ENCODE results near the gene TCEANC.
"Not testable (repeated sequence)": the region's sequence is repeated elsewhere in the genome, so short reads cannot be mapped to it uniquely, and the experiment has no call there.

The TCEANC gene, protein sequence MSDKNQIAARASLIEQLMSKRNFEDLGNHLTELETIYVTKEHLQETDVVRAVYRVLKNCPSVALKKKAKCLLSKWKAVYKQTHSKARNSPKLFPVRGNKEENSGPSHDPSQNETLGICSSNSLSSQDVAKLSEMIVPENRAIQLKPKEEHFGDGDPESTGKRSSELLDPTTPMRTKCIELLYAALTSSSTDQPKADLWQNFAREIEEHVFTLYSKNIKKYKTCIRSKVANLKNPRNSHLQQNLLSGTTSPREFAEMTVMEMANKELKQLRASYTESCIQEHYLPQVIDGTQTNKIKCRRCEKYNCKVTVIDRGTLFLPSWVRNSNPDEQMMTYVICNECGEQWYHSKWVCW

DNA sequence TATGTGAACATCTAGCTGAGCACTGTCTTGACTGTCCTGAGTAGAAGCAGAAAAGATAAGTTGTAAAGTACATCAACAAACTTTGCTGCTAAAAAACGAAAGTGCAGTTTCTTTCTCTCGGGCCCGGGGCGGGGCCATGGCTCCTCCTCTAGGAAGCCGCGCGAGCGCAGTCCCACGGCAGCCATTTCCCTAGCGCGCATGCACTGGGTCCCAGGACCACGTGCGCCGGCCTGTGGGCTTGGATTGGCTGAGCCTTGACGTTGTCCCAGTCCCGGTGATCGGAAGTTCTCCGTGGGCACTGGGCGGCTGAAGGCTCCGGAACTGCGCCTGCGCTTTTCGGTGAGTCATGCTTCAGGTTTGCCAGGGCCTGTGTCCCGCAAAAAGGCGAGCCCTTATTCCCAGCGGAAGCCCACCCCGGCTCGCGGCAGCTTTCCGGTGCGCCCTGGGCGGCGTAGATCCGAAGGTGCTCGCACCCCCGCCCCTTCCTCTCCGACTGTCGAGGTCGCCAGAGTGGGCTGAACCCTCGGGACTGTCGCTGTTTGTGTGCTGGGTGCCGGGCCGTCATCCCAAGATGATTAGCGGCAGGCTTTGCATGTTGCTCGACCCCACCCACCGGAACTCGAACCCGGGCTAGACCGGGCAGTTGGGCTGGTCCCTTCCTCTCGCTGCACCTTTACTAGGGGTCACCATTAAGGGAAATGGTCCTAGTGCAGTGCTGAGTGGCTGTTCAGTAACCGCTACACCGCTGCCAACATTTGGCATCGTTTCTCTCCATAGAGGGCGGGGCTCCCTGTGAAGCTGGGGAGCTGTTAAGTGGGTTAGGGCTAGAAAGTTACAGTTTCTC, at the start of gene TCEANC:
Gene TCEANC, plus strand, starts transcription at position 292 of the 844 bp plus-strand sequence. CDS start 9,368 bp downstream, outside the sequence.
- peak; percentile 89 to 95 for DNase-seq (ENCODE audit: extremely low read depth in 1 of 2, low read depth in 1 of 2)

DNA sequence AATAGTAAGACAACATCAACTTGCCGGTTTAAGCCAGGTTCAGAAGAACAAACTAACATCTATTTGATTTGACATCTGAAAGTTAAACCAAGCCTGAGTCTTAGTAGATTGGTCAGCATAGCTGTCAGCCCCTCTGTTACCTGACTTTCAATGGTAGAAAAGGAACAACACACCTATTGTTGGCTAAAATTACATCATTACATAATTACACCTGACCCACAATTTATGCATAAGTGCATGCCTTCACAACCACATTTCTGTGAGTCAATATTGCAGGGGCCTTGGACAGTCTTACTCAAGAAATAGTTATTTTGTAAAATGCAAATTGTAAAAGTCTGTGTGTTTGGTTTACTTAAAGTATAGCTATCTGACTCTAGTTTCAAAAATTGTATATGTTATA, 47.3 kb upstream of the TCEANC start:
- DNase-seq (ENCODE audit: extremely low read depth in 1 of 2, low read depth in 1 of 2) = no peak

DNA sequence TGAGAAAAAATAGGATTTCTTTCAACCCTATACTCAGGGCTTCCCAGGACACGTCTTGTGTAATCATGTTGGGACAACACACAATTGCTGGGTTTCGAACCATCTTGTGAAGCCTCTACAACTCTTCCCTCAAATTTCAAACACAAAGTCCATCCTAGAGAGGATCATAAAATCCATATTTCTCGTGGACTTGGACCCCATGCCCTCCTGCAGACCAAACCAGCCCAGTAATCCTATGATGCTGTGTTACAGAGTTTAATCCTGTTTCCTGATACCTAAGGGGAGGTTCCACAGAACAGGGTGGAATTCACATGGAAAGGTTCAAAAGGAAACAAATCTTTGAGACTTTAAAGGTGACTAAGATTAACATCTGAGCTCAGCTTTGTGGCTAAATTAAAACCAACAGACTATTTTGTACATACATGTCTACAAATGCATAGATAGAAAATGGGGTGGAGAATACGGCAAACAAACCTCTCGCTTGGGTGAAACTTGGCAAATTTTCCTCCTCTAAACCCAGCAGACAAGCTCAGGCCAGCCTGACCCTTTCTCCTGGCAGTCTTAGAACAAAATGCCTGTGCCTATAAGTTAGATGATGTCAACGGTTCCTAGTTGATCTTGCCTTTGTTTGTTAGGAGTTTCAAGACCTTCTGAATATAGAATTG, 45.5 kb upstream of the TCEANC start:
- DNase-seq (ENCODE audit: extremely low read depth in 1 of 2, low read depth in 1 of 2) = no peak

DNA sequence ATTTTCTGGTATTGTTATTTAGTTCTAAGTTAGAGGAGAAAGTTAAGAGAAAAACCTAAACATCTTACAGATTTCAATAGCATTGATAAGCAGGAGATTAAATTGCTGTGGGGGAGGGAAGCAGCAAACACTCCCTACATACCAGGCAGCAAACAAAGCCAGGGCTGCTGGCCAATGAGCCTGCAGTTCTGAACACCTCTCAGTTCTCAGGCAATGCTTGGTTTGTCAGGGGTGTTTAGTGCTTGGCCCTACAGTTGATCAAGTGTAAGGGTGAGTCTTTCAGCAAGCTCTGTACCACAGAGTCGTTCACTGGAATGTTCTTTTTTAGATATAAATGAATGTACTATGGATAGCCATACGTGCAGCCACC, 45.0 kb upstream of the TCEANC start:
- no peak for DNase-seq (ENCODE audit: extremely low read depth in 1 of 2, low read depth in 1 of 2)

DNA sequence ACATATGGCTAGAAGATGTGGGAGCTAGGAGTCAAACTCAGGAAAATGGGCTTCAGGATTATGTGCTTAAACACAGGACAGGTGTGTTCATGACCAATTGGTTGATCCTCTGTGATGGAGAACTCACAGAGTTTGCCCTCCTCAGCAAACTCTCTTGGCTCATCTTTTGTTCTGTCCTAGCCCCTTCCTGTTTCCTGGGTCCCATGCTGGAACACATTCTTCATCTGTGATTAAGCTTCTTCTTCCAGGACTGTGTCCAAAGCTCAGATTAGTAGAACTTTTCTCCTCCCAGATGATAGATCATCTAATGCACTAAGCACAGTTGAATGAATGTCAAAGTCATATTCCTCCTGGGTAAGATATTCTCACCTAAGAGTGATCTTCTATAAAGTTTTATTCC, 38.8 kb upstream of the TCEANC start:
- DNase-seq (ENCODE audit: extremely low read depth in 1 of 2, low read depth in 1 of 2) = no peak

DNA sequence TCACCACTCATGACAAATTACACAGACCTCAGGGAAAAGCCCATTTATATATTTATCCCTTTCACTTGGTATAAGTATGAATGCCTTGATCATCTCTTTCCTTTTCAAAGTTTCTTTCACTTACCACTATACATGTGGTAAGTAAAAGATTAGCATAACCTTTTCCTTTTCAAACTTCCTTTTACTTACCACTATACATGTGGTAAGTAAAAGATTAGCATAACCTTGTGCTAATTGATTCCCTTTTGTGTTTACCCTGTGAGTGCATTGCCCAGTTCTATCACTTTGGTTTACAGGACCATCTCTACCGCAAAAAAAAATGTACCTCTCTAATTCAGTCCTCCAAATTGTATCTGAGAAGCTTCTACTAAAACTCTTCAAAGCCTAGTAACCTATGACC, 32.7 kb upstream of the TCEANC start:
- no peak for DNase-seq (ENCODE audit: extremely low read depth in 1 of 2, low read depth in 1 of 2)

DNA sequence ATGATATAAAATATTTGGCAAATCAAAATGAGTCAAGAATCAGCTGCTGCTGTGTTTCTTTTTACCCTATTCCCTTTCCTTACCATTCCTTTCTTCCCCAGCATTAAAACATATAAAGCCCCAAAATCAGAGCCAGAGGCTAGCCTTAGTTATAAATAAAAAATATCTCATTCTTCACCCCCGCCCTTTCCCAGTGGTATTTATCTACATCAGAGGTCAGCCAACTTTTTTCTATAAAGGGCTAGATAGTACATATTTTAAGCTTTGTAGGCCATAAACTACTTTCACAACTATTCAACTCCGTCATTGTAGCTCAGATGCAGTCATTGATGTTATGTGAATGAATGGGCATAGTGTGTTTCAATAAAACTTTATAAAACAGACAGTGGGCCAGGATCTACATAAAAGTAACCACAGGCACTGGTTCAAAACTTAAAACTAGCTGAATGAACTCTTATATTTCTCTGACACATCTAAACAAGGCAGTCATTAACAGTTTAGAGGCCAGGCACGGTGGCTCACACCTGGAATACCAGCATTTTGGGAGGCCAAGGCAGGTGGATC, 30.5 kb upstream of the TCEANC start:
- DNase-seq (ENCODE audit: extremely low read depth in 1 of 2, low read depth in 1 of 2) = no peak

DNA sequence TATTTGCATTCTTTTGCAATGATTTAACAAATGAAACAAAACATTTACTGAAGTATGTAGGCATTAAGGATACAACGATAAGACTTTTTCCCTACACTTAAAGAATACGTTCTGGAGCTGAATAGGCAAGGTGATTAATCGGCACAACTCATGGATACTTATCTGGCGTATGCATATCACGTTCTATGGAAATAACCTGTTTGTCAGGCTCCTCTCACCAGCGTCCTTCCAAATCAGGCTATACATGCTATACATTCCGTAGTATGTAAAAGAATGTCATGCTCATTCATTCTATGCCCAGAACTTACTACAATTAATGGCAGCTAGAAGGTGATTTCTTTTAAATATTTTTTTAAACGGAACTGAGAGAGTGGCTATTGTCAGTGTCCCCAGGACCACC, 25.6 kb upstream of the TCEANC start:
- DNase-seq (ENCODE audit: extremely low read depth in 1 of 2, low read depth in 1 of 2) = no peak

DNA sequence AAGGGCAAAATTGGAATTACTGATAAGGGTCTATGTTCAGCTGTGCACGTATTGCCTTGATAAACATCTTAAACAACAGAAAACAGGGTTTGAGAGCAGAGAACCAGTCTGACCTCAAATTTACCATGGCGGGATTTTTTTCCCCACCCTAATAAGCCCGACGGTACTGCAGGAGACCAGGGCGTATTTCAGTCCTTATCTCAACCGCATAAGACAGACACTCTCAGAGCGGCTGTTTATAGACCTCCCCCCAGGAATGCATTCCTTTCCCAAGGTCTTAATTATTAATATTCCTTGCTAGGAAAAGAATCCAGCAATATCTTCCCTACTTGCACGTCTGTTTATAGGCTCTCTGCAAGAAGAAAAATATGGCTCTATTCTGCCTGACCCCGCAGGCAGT, 15.7 kb upstream of the TCEANC start:
- not testable (repeated sequence) for DNase-seq (ENCODE audit: extremely low read depth in 1 of 2, low read depth in 1 of 2)

DNA sequence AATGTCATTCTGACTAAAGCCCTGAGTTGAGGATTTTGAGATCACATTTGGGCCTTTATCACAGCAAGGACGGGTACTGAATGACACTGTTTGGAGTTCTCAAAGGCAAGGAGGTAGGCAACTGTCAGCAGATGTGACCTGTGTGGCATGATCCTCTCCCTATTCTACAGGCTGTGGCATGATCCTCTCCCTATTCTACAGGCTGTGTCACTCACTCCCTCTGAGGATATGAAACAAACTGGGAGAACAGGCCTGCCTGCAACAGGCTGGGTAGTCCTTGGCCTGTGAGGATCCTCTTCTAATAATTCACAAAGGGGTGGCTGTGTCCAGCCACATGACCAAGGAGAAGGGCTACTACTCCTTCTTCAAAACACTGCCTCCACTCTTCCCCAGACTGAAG, 14.9 kb upstream of the TCEANC start:
- no peak for DNase-seq (ENCODE audit: extremely low read depth in 1 of 2, low read depth in 1 of 2)

DNA sequence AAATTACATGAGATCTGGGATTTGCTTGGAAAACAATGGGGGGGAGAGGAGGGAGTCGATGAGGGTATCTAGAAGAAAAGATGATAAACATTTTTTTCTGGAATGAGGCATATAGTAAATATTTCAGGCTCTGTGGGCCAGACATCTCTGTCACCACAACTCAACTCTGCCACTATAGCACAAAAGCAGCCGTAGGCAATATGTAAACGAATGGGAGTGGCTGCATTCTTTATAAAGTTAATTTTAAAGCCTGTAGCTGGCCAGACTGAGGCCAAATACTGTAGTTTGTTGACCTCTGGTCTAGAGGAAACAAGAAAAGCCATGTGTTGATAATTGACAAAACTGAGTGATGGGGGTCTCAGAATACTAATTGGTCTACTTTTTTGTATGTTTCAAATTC, 14.1 kb upstream of the TCEANC start:
- no peak for DNase-seq (ENCODE audit: extremely low read depth in 1 of 2, low read depth in 1 of 2)

DNA sequence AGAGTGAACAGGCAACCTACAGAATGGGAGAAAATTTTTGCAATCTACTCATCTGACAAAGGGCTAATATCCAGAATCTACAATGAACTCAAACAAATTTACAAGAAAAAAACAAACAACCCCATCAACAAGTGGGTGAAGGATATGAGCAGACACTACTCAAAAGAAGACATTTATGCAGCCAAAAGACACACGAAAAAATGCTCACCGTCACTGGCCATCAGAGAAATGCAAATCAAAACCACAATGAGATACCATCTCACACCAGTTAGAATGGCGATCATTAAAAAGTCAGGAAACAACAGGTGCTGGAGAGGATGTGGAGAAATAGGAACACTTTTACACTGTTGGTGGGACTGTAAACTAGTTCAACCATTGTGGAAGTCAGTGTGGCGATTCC, 11.3 kb upstream of the TCEANC start:
- not testable (repeated sequence) for DNase-seq (ENCODE audit: extremely low read depth in 1 of 2, low read depth in 1 of 2)

DNA sequence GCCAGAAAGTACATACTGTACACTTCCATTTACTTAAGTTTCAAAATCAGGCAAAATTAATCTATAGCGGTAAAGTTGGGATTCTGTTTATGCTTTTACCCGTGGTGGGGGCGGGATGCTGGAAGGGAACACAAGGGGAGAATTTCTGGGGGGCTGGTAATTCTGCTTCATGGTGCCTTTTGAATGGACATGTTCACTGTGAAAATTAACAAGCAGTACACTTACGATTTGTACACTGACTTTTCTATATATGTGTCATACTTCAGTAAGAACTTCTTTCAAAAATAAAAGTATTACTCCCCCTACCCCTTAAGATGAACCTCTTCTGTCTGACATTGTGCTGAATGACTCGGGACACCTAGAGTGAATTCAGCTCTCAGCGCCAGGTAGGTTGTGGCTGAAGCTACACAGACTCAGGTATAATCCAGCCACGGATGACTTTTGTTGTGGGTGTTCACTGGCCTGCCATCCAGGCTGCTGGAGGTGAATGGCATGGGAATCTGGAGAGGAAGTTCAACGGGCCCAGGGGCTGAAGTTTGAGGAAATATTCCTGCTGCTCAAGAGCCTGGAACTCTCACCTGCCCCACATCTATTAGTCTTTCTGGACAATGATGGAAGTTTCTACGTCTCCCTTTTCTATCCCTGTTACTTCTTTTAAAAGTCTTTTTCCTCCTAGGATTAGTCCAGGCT, 7.3 kb upstream of the TCEANC start:
- DNase-seq (ENCODE audit: extremely low read depth in 1 of 2, low read depth in 1 of 2) = no peak

DNA sequence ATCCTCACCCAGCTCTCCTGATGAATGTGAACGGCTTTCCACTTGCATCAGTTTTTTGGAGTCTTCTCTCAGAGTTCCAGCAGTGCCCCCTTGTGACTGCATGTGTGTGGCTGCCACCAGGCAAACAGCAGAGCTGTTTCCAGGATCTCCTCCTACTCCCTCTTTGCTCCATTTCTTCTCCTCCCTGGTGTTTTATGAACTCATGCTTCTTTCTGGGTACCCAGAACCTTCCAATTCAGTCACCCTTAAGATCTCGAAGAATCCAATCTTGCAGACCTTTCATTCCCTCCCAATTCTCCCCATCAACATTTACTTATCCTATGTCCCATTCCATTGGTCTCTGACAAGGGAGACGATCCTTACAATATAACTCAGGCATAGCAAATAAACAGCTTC, 6.8 kb upstream of the TCEANC start:
- DNase-seq (ENCODE audit: extremely low read depth in 1 of 2, low read depth in 1 of 2) = no peak

DNA sequence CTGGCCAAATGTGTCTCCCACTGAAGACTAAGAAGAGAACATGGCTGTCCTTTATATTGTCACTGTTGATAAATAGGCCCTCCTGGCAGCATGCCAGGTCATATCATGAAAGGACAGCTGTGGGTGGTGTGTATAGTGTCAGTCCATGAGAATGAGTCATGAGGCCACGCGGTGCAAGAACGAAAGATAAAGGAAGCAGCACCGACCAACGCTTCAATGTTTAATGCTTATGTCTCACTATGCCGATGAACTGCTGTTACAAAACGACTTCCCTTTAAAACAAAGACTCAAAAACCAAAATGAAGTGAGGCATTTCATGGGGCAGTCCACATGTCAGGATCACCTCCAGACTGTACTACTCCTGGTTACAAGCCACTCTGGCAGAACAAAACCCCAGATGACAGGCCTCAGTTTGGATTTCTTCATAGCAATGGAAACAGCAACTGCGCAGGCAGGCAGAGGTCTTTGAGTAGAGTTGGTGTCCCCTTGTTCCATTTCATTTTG, 5.2 kb upstream of the TCEANC start:
- peak; percentile 7 to 50 for DNase-seq (ENCODE audit: extremely low read depth in 1 of 2, low read depth in 1 of 2)

DNA sequence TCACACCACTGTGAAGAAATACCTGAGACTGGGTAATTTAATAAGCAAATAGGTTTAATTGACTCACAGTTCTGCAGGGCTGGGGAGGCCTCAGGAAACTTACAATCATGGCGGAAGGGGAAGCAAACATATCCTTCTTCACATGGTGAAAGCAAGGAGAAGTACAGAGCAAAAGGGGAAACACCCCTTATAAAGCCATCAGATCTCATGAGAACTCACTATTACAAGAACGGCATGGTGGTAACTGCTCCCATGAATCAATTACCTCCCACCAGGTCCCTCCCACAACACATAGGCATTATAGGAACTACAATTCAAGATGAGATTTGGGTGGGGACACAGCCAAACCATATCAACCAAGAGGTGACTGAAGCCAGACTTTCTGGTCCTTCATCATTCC, 4.6 kb upstream of the TCEANC start:
- not testable (repeated sequence) for DNase-seq (ENCODE audit: extremely low read depth in 1 of 2, low read depth in 1 of 2)

DNA sequence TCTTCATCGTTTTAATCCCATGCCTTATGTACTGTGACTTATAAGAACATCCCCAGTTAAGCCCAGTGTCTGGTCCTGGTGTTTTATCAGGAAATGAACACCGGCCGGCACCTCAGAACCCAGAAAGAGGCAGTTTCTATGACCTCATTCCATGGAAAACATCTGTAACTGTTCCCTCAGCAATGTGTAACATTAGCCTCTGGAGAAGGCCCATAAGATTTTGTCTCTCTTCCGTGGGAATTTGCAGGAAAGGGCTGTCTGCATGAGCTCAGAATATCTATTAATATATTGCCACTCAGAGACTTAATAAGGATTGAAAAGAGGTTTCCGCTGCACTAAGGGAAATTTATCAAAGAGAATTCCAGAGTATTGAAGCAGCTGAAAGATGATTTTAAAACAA, 3.1 kb upstream of the TCEANC start:
- no peak for DNase-seq (ENCODE audit: extremely low read depth in 1 of 2, low read depth in 1 of 2)

DNA sequence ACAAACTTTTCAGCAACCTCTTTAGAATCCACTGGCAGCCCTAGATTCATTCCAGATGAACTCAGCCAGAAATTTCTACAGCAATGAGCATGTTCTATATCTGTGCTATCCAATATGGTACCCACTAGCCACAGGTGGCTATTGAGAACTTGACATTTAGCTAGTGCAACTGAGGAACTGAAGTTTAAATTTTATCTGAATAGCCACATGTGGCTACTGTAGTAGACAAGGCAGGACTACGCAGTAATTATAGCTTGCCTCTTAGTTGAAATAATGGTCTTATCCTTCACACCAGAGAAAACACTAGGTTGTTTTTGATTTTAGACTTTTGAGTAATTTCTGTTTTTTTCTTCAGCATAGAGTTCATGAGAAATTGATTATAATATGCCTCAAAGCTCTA, 2.6 kb upstream of the TCEANC start:
- no peak for DNase-seq (ENCODE audit: extremely low read depth in 1 of 2, low read depth in 1 of 2)

DNA sequence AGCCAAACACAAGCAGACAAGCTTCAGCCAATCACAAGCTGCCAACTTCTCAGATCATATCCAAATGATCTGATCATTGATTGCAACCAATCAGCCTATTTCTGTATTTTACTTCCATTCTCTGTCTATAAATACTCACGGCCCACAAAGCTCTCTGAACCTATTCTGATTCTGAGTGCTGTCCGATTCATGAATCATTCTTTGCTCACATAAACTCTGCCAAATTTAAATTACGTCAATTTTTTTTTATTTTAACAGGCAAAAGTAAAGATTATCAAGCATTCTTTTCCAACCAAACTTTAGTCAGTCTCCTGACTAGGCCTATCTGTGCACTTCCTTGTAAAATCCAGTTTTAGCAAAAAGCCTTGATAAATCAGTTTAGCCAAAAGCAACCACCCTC, 1.8 kb upstream of the TCEANC start:
- no peak for DNase-seq (ENCODE audit: extremely low read depth in 1 of 2, low read depth in 1 of 2)

DNA sequence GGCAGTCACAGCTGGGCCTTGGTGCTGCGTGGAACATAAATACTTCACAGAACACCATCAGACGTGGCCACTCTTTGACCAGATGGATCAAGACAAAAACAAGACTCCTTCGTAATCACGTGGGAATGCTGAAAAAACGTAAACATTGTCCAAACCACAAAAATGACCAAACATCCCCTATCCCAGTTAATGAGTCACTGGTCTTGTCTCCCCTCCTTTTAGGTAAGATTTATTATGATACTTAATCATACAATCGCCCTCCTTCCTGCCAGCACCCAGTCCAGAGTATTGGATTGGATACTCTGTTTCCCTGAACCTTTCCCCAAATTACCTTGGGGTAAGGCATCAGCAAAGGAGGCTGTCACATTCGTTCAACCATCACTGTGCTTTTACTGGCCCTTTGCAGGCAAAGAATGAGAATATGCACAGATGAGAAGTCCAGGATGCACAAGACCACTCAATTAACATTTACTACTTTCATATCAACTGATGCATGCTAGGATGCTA, 601 bp upstream of the TCEANC start:
- DNase-seq (ENCODE audit: extremely low read depth in 1 of 2, low read depth in 1 of 2) = no peak

Data from stimulated activated CD8-positive, alpha-beta memory T cell treated with anti-CD3 and anti-CD28 coated beads, Interleukin-7, amount 100 ng/mL, for 48 hours (primary cell).